Measurements from ENCODE around the gene ANKS1B. TPM values are rescaled to one million over a fixed set of nuclear protein-coding genes. Genes with fewer than 3 reads are reported as not detected.

Gene ANKS1B
- total RNA-seq, 2 experiments from 2014 or later: not detected

DNA sequence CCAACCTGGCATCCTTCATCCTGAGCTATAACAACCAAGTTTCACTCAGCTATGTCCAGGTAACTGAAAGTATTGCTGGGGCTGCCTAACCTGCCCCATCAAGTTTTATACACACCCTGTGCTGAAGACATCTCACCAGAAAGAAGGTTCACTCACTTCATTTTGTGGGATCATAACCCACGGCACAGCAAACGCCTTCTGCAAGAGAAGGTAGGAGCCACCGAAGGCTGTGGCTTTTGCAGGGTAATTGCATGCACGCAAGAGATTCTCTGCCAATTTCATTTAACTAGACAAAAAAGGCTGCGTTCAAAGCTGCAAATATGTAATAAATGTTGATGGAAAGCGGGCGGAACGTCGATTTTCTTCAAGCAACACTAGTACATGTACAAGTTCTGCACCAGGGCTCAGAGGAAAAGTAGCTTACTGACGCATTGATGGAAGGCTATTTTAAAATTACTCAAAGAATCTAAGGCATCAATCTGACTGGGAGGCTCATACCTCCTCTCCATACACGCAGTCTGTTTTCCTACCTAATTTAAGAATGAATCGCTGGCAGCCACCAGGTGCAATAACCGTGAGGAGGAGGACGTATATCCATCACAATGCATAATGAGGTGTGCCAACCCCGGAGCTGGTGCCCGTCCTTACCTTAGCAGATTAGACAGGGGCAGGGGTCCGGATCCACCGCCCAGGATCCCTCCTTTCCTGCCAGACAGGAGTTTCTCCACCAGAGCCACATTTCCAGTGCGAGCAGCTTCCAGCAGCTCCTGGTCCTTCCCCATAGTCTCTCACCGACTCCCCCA, 1.1 kb downstream of the ANKS1B start:
- CTCF ChIA-PET: no interaction called here
- DNase-seq: no peak
- H3K4me1 Mint-ChIP-seq (ENCODE audit: low read depth): peaks cover 6% of the 10 kb centered on the region
- H3K9me3 Mint-ChIP-seq: no peaks in the 10 kb centered on the region
- peak overlapping the region; percentile 5 for H3K4me3 Mint-ChIP-seq
- intact Hi-C loops (cut with micrococcal nuclease): no loop called here
- H3K27me3 Mint-ChIP-seq (ENCODE audit: low read depth): peaks cover 49% of the 10 kb centered on the region
- no peak overlapping the region for H3K27ac Mint-ChIP-seq
- H3K36me3 Mint-ChIP-seq (ENCODE audit: low read depth): no peaks in the 10 kb centered on the region

DNA sequence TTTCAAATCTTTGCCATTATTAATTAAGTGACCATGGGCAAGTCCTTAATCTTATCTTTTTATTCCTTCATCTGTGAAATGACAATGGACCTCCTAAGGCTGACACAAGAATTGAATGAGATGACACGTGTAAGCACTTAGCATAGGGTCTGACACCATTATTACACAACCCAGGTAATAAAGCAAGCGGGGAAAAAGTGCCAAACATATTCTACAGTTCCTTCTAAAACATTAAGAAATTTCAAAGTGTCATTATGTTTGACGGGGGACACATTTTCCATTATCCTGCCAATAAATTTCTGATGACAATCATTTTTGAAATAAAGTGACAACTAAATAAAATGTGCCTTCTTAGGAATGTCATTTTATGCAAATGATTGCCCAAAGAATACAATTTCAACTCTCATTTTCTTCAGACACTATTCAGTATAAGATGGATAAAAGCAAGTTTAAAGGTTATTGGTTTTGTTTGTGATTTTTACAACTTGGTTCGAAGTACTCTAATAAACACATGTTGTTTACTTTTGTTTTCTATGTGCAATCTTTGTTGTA, 3.0 kb downstream of the ANKS1B start:
- peaks cover 6% of the 10 kb centered on the region for H3K4me1 Mint-ChIP-seq (ENCODE audit: low read depth)
- no peak overlapping the region for H3K4me3 Mint-ChIP-seq
- H3K9me3 Mint-ChIP-seq: no peaks in the 10 kb centered on the region
- no peak overlapping the region for H3K27ac Mint-ChIP-seq
- DNase-seq: no peak
- H3K36me3 Mint-ChIP-seq (ENCODE audit: low read depth): no peaks in the 10 kb centered on the region
- CTCF ChIA-PET: no interaction called here
- H3K27me3 Mint-ChIP-seq (ENCODE audit: low read depth): peaks cover 55% of the 10 kb centered on the region
- intact Hi-C loops (cut with micrococcal nuclease): no loop called here

DNA sequence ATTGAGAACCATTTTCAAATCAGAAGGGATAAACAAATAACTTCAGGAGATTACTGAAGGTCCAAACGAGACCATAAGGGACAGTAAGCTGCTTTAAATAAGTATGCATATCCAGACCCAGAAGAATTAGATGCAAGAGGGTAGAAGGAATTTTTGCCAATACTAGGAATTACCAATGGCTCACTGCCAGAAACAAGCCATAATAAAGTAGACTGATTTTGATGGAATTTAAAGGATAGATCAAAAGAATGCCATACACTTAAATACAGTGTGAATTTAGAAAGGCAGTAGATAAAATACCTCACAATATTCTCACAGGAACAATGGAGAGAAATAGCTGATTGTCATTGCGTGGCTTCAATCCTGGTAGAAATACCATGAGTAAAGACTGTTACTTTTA, 5.3 kb downstream of the ANKS1B start:
- H3K27ac Mint-ChIP-seq: no peak overlapping the region
- no peaks in the 10 kb centered on the region for H3K36me3 Mint-ChIP-seq (ENCODE audit: low read depth)
- intact Hi-C loops (cut with micrococcal nuclease): no loop called here
- no peak overlapping the region for H3K4me3 Mint-ChIP-seq
- H3K9me3 Mint-ChIP-seq: no peaks in the 10 kb centered on the region
- CTCF ChIA-PET: no interaction called here
- no peak for DNase-seq
- peaks cover 42% of the 10 kb centered on the region for H3K27me3 Mint-ChIP-seq (ENCODE audit: low read depth)
- H3K4me1 Mint-ChIP-seq (ENCODE audit: low read depth): no peaks in the 10 kb centered on the region

DNA sequence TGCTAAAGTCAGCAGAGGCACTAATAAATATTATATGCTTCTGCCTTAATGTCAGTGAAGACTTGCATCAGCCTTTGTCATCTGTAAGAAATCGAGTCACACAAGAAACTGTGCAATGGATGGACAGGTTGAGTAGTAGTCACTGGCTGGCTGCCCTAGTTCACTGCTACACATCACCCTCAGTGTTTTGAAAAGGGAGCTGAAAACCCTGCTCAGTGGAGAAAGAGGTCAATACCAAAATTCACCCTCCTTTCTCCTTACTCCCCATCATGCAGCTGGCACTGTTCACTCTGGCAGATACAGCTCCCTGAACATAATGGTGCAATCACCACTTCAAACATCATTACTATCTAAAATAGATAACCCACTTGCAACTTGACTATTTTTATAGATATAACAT, 6.6 kb downstream of the ANKS1B start:
- DNase-seq: no peak
- intact Hi-C loops (cut with micrococcal nuclease): no loop called here
- no peaks in the 10 kb centered on the region for H3K36me3 Mint-ChIP-seq (ENCODE audit: low read depth)

DNA sequence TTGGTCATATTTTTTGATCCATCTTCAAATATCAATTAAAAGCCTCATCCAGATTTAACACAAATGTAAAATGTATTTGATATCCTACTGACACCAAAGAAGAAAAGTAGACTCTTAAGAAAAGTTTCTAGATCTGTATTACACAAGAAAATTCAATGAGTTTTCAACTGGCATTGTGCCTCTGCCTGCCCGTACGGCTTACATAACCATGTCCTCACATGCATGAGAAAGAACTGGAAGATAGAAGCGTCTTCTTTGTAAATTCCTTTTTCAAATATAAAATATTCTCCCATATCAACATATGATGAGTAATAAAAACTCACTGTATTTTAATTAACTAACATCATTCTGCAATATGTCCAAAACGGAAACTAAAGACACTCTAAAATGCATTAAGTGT, 7.2 kb downstream of the ANKS1B start:
- intact Hi-C loops (cut with micrococcal nuclease): no loop called here
- CTCF ChIA-PET: no interaction called here
- no peak overlapping the region for H3K4me3 Mint-ChIP-seq

More for the DNA sequence above, 6.6 kb downstream of the ANKS1B start:
- CTCF ChIA-PET: no interaction called here
- Mint-ChIP-seq H3K27ac (no peak overlapping the region), H3K9me3 (no peaks in the 10 kb centered on the region), H3K4me3 (no peak overlapping the region), H3K4me1 (ENCODE audit: low read depth) (no peaks in the 10 kb centered on the region), H3K27me3 (ENCODE audit: low read depth) (peaks cover 31% of the 10 kb centered on the region)

DNA sequence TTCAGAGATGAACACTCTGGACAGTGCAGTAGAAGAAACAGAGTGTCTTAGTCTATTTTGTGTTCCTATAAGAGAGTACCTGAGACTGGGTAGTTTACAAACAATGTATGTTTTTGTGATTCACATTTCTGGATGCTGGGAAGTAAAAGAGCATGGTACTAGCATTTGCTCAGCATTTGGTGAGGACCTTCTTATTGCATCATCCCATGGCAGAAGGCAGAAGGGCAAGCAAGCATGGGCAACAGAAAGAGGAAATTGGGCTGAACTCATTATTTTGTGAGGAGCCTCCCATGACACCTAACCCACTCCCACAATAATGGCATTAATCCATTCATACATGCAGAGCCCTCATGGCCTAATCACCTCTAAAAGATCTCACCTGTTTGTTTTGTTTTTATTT, 8.0 kb downstream of the ANKS1B start:
- Mint-ChIP-seq H3K4me1 (ENCODE audit: low read depth) (no peaks in the 10 kb centered on the region), H3K27me3 (ENCODE audit: low read depth) (peaks cover 19% of the 10 kb centered on the region), H3K27ac (no peak overlapping the region), H3K9me3 (no peaks in the 10 kb centered on the region), H3K36me3 (ENCODE audit: low read depth) (no peaks in the 10 kb centered on the region), H3K4me3 (no peak overlapping the region)
- CTCF ChIA-PET: no interaction called here
- intact Hi-C loops (cut with micrococcal nuclease): no loop called here
- no peak for DNase-seq

More for the DNA sequence above, 7.2 kb downstream of the ANKS1B start:
- DNase-seq: no peak
- peaks cover 26% of the 10 kb centered on the region for H3K27me3 Mint-ChIP-seq (ENCODE audit: low read depth)
- H3K4me1 Mint-ChIP-seq (ENCODE audit: low read depth): no peaks in the 10 kb centered on the region
- H3K9me3 Mint-ChIP-seq: no peaks in the 10 kb centered on the region
- no peak overlapping the region for H3K27ac Mint-ChIP-seq
- H3K36me3 Mint-ChIP-seq (ENCODE audit: low read depth): no peaks in the 10 kb centered on the region

DNA sequence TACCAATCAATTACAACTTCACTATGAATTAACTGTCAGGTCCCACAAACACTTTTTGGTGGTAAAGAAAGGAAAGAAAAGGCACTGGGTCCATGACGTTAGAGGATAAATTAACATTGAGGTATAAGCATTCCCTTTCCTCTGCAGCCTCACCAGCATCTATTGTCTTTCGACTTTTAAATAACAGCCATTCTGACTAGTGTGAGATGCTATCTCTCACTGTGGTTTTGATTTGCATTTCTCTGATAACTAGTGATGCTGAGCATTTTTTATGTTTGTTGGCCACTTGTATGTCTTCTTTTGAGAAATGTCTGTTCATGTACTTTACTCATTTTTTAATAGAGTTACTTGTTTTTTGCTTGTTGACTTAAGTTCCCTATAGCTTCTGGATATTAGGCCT, 9.4 kb downstream of the ANKS1B start:
- H3K36me3 Mint-ChIP-seq (ENCODE audit: low read depth): no peaks in the 10 kb centered on the region
- no peak overlapping the region for H3K27ac Mint-ChIP-seq
- peaks cover 15% of the 10 kb centered on the region for H3K27me3 Mint-ChIP-seq (ENCODE audit: low read depth)
- H3K4me1 Mint-ChIP-seq (ENCODE audit: low read depth): no peaks in the 10 kb centered on the region
- CTCF ChIA-PET: no interaction called here
- intact Hi-C loops (cut with micrococcal nuclease): no loop called here
- DNase-seq: no peak
- H3K9me3 Mint-ChIP-seq: no peaks in the 10 kb centered on the region
- no peak overlapping the region for H3K4me3 Mint-ChIP-seq

DNA sequence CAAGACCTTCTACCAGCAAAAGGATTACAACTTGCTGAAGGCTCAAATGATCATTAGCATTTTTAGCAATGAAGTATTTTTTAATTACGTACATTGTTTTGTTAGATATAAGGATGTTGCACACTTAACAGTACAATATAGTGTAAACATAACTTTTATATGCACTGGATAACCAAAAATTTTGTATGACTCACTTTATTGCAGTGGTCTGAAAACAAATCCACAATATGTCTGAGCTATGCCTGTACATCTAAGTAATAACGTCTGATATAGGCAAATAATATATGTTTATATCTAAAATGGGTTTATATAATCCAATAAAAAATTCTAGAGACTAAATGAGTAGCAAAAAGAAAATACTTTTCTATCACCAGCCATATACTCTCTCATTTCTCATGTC, 10.6 kb downstream of the ANKS1B start:
- Mint-ChIP-seq H3K36me3 (ENCODE audit: low read depth) (no peaks in the 10 kb centered on the region), H3K4me1 (ENCODE audit: low read depth) (no peaks in the 10 kb centered on the region), H3K9me3 (no peaks in the 10 kb centered on the region), H3K27ac (no peak overlapping the region), H3K4me3 (no peak overlapping the region), H3K27me3 (ENCODE audit: low read depth) (peaks cover 11% of the 10 kb centered on the region)
- CTCF ChIA-PET: no interaction called here
- intact Hi-C loops (cut with micrococcal nuclease): no loop called here
- no peak for DNase-seq

DNA sequence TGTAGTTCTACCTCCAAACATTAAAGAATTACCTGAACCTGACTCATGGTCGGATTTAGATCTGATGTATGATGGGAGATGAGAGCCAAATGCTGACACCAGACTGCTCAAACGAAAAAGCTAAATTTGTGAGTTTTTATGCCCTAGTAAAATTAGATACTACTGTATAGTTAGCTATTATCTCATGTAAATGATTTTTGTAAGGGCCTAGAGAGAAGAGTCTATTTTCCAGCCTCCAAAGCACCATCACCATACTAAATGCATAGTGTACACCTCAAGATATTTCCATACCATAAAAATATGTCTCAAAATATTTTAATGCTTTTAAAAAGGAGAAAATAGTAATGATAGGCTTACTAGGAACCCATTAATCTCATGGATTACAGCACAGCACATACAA, 18.3 kb downstream of the ANKS1B start:
- no peak overlapping the region for H3K27ac Mint-ChIP-seq
- H3K9me3 Mint-ChIP-seq: no peaks in the 10 kb centered on the region
- peaks cover 3% of the 10 kb centered on the region for H3K27me3 Mint-ChIP-seq (ENCODE audit: low read depth)
- no peak for DNase-seq
- no peaks in the 10 kb centered on the region for H3K4me1 Mint-ChIP-seq (ENCODE audit: low read depth)
- intact Hi-C loops (cut with micrococcal nuclease): no loop called here
- H3K36me3 Mint-ChIP-seq (ENCODE audit: low read depth): no peaks in the 10 kb centered on the region
- H3K4me3 Mint-ChIP-seq: no peak overlapping the region
- CTCF ChIA-PET: no interaction called here

DNA sequence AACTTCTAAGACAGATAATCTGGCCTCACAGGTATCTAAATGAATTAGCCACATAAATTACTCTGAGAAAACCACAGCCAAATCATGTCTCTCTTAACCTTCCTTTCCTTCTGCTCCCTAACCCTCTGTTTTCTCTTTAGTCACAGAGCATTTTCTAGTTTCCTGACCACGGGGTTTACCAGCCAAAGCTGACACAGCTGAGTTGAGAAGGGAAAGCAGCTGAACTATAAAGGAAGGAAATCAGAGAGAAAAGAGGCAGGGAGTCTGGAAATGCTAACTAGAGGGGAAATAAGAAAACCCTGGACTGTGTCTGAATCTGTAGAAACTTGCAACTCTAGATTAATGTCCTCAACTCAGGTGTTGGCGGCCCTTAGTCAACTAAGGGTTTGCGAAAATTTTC, 24.4 kb downstream of the ANKS1B start:
- no peak for DNase-seq
- Mint-ChIP-seq H3K4me1 (ENCODE audit: low read depth) (no peaks in the 10 kb centered on the region), H3K4me3 (no peak overlapping the region), H3K9me3 (no peaks in the 10 kb centered on the region), H3K36me3 (ENCODE audit: low read depth) (no peaks in the 10 kb centered on the region), H3K27me3 (ENCODE audit: low read depth) (peaks cover 3% of the 10 kb centered on the region), H3K27ac (no peak overlapping the region)
- intact Hi-C loops (cut with micrococcal nuclease): no loop called here
- CTCF ChIA-PET: no interaction called here

DNA sequence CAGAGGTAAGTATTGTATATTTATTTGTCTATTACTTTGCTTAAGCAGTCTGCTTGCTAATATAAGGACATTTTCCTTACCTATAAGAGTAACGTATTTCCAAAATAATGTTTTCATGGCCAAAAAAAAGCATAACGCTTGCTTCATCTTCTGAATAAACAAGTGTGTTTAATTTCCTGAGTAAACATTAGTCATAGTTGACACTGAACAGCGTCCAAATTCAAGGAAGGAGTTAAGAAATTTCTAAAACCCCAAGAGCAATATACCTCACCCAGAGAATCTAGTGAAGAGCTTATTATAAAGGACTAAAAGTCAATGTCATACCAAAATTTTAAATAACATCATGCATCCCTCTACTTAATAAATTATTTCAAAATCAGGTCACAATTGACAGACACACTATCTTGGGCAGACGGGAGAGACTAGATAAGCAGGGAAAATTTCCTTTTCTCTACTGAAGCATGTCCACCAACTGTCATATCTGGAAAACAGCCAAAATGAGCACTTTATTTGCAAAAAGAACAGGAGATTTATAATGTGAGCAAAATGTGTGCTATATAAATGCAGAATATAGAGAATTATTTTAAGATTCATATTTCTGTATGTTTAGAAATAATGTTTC, 25.1 kb downstream of the ANKS1B start:
- Mint-ChIP-seq H3K4me1 (ENCODE audit: low read depth) (no peaks in the 10 kb centered on the region), H3K9me3 (no peaks in the 10 kb centered on the region), H3K4me3 (no peak overlapping the region), H3K27me3 (ENCODE audit: low read depth) (peaks cover 3% of the 10 kb centered on the region), H3K27ac (no peak overlapping the region), H3K36me3 (ENCODE audit: low read depth) (no peaks in the 10 kb centered on the region)
- CTCF ChIA-PET: no interaction called here
- intact Hi-C loops (cut with micrococcal nuclease): no loop called here
- no peak for DNase-seq

DNA sequence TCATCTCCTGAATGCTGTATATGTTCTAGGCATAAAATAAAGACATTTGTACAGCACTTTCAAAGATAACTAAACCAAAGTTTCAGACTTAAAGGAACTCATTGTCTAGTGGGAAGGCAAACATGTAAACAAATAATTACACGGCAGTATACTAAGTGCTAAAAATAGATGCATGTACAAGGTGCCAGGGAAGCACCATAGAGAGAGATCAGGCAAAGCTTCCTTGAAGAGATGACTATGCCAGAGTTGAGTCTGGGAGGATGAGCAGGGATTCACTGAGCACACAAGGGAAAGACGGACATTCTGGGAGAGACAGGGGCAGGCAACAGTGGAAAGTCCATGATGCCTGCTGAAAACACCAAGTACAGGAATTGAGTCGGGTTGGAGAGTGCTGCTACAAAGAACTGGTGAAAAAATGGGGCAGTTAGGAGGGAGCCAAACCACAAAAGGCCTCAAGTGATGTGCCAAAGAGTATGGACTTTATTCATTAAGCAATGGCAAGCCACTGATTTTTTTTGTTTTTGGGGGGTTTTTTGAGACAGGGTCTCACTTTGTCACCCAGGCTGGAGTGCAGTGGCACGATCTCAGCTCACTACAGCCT, 26.8 kb downstream of the ANKS1B start:
- intact Hi-C loops (cut with micrococcal nuclease): no loop called here
- no peak overlapping the region for H3K4me3 Mint-ChIP-seq
- no peak for DNase-seq
- no peak overlapping the region for H3K27ac Mint-ChIP-seq
- CTCF ChIA-PET: no interaction called here
- no peaks in the 10 kb centered on the region for H3K36me3 Mint-ChIP-seq (ENCODE audit: low read depth)
- H3K27me3 Mint-ChIP-seq (ENCODE audit: low read depth): no peaks in the 10 kb centered on the region
- no peaks in the 10 kb centered on the region for H3K9me3 Mint-ChIP-seq
- no peaks in the 10 kb centered on the region for H3K4me1 Mint-ChIP-seq (ENCODE audit: low read depth)

DNA sequence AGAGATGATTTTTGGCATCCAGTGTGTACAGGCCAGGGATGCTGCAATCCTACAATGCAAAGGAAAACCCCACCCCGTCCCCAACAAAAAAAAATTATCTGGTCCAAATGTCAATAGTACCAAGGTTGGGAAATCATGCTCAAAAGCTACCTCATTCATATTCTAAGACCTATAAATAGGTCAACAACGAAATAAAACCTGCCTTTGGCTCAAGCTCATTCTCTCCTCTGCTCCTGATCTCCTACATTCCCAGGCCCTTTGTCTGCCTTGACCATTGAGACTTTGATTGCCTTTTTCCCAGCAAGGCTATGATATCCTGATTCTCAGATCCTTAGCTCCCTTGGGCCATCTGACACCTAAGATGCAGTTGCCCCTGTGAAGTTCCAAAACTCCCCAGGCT, 30.0 kb downstream of the ANKS1B start:
- no peaks in the 10 kb centered on the region for H3K27me3 Mint-ChIP-seq (ENCODE audit: low read depth)
- no peaks in the 10 kb centered on the region for H3K4me1 Mint-ChIP-seq (ENCODE audit: low read depth)
- CTCF ChIA-PET: no interaction called here
- no peak overlapping the region for H3K4me3 Mint-ChIP-seq
- H3K36me3 Mint-ChIP-seq (ENCODE audit: low read depth): no peaks in the 10 kb centered on the region
- no peak for DNase-seq
- H3K27ac Mint-ChIP-seq: no peak overlapping the region
- intact Hi-C loops (cut with micrococcal nuclease): no loop called here
- H3K9me3 Mint-ChIP-seq: no peaks in the 10 kb centered on the region

Data from activated naive CD4-positive, alpha-beta T cell treated with anti-CD3 and anti-CD28 coated beads for 36 hours (primary cell).